Activated CD8-positive, alpha-beta memory T cell treated with anti-CD3 and anti-CD28 coated beads for 1 hour (primary cell): ENCODE measurements around the gene FANK1.
"Not testable (repeated sequence)": the region's sequence is repeated elsewhere in the genome, so short reads cannot be mapped to it uniquely, and the experiment has no call there.

ENCODE experiments used
- DNase-seq, 2 donors: peaks; one replicate each; pipeline ENCODE4 v3.0.0-alpha.2; 2020; ENCODE audit warnings: low read depth in 1 of 2; ENCODE audit errors: extremely low read depth in 1 of 2

Gene FANK1

GRCh38 chr10:126016156-126016805 is 119.9 kb downstream of the FANK1 start:
- DNase-seq: no peak

GRCh38 chr10:126016882-126017281 is 120.5 kb downstream of the FANK1 start:
- no peak for DNase-seq

- DNase-seq: no peak
Observed at GRCh38 chr10:126017961-126018560, 121.7 kb downstream of the FANK1 start.

- DNase-seq: no peak
Observed at GRCh38 chr10:126021833-126022500, 125.6 kb downstream of the FANK1 start.

- DNase-seq: no peak
Observed at GRCh38 chr10:126022841-126023240, 126.5 kb downstream of the FANK1 start.

GRCh38 chr10:126027692-126028091 is 131.3 kb downstream of the FANK1 start:
- DNase-seq: no peak

GRCh38 chr10:126029999-126030398 is 133.6 kb downstream of the FANK1 start:
- DNase-seq: no peak

- DNase-seq: no peak
Observed at GRCh38 chr10:126034586-126034985, 138.2 kb downstream of the FANK1 start.

- no peak for DNase-seq
Observed at GRCh38 chr10:126036515-126036914, 140.2 kb downstream of the FANK1 start.

- DNase-seq: no peak
Observed at GRCh38 chr10:126037946-126038345, 141.6 kb downstream of the FANK1 start.

- DNase-seq: no peak
Observed at GRCh38 chr10:126041117-126041516, 144.8 kb downstream of the FANK1 start.

GRCh38 chr10:126041804-126042231 is 145.5 kb downstream of the FANK1 start:
- peak; percentile 24 to 29 for DNase-seq

- no peak for DNase-seq
Observed at GRCh38 chr10:126042354-126042753, 146.0 kb downstream of the FANK1 start.

- no peak for DNase-seq
Observed at GRCh38 chr10:126042906-126043305, 146.5 kb downstream of the FANK1 start.

- no peak for DNase-seq
Observed at GRCh38 chr10:126043389-126043788, 147.0 kb downstream of the FANK1 start.

GRCh38 chr10:126045861-126046260 is 149.5 kb downstream of the FANK1 start:
- DNase-seq: no peak

GRCh38 chr10:126046831-126047230 is 150.5 kb downstream of the FANK1 start:
- DNase-seq: no peak

- not testable (repeated sequence) for DNase-seq
Observed at GRCh38 chr10:126047749-126048148, 151.4 kb downstream of the FANK1 start.

GRCh38 chr10:126049759-126050700 is 153.7 kb downstream of the FANK1 start:
- DNase-seq: no peak

GRCh38 chr10:126052171-126052570 is 155.8 kb downstream of the FANK1 start:
- DNase-seq: no peak

- DNase-seq: no peak
Observed at GRCh38 chr10:126054191-126054590, 157.8 kb downstream of the FANK1 start.
